Measurements from ENCODE around the gene CLMN.

CLMN gene

DNA sequence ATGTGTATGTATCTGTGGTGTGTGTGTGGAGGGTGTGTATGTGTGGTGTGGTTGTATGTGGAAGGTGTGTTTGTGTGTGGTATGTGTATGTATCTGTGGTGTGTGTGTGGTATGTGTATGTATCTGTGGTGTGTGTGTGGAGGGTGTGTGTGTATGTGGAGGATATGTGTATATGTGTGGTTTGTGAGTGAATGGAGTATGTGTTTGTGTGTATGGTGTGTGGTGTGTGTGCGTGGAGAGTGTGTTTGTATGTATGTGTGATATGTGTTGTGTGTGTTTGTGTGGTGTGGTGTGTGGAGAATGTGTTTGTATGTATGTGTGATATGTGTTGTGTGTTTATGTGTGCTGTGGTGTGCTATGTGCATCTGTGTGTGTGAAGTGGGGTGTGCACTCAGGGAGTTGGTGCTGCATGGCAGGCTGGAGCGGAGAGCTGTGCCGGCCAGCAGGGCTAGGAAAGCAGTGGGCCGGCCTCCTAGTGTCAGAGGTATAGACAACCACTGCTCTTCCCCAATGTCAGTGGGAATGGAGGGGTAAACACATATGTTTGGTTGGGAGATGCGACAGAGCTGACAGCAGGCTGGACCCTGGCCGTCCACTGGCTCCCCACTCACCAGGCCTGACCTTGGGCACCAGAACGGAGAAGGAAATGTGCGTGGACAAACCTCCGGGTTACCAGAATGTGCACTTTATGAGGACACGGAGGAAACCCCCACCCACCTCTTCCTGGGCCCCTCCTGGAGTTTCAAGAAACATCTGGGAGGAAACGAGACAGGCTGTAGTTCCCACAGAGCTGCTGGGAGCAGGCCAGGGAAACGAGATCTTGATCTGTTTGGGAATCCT lies 60.7 kb downstream of the CLMN start:
- H3K27ac ChIP-seq = peak overlapping the region in 5 of 11 experiments; percentile 3 to 39 (median 24); a peak in 6 of 22 replicates
- H3K4me2 ChIP-seq = peak overlapping the region; percentile 61 to 87 (median 68)
- no peaks in the 10 kb centered on the region for H3K27me3 ChIP-seq
- H3K4me1 ChIP-seq = peaks cover 14 to 49% (median 34%) of the 10 kb centered on the region in 10 experiments
- TF ChIP-seq Cebpa-rat (IDR thresholded peaks at IDR 0.05) = no peak
- H3K36me3 ChIP-seq = no peaks in the 10 kb centered on the region
- H3K4me3 ChIP-seq = no peak overlapping the region
- peaks cover 0 to 4% (median 0%) of the 10 kb centered on the region in 11 experiments; a peak in 1 of 22 replicates for H4K20me1 ChIP-seq
- peak overlapping the region in 4 of 11 experiments; percentile 0 to 33 (median 23); a peak in 3 of 22 replicates for H3K9ac ChIP-seq
- no peaks in the 10 kb centered on the region for H3K9me3 ChIP-seq (replicated peaks in 1 of 11)

- Histone ChIP-seq H3K4me1 (peaks cover 14 to 58% (median 39%) of the 10 kb centered on the region in 10 experiments), H3K9me3 (replicated peaks in 1 of 11) (no peaks in the 10 kb centered on the region)
Observed at GRCh38 chr14:95258156-95258555, 61.6 kb downstream of the CLMN start.

DNA sequence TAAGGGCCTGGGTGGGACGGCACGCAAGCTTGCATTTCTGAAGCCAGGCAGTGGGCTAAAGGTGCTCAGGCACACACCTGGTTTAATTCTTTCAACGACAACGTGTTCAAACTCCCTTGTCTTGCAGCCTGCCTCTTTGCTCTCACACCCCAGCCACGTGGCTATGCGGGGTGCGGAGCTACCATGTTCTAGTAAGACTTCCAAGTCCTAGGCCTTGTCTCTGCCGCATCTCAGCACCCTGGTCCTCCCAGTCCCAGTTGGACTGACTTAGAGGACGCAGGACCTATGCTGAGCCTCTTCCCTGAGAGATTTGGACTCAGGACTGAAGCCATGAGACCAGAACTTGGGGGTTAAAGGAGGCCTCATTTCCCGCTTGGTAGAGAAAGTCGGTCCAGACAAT lies 62.2 kb downstream of the CLMN start:
- Histone ChIP-seq H3K9ac (no peak overlapping the region), H4K20me1 (peaks cover 0 to 4% (median 0%) of the 10 kb centered on the region in 11 experiments; a peak in 1 of 22 replicates), H3K4me1 (peaks cover 14 to 62% (median 42%) of the 10 kb centered on the region in 10 experiments), H3K4me2 (no peak overlapping the region), H3K27me3 (no peaks in the 10 kb centered on the region), H3K36me3 (no peaks in the 10 kb centered on the region), H3K27ac (no peak overlapping the region), H3K4me3 (no peak overlapping the region), H3K9me3 (replicated peaks in 1 of 11) (no peaks in the 10 kb centered on the region)
- no peak for TF ChIP-seq Cebpa-rat (IDR thresholded peaks at IDR 0.05)

More at GRCh38 chr14:95258156-95258555, 61.6 kb downstream of the CLMN start:
- H3K27ac ChIP-seq = no peak overlapping the region
- no peaks in the 10 kb centered on the region for H3K36me3 ChIP-seq
- H3K4me2 ChIP-seq = peak overlapping the region in 4 of 11 experiments; percentile 65 to 87 (median 81); a peak in 2 of 22 replicates
- no peaks in the 10 kb centered on the region for H3K27me3 ChIP-seq
- no peak overlapping the region for H3K4me3 ChIP-seq
- TF ChIP-seq Cebpa-rat (IDR thresholded peaks at IDR 0.05) = no peak
- H3K9ac ChIP-seq = no peak overlapping the region
- H4K20me1 ChIP-seq = peaks cover 0 to 4% (median 0%) of the 10 kb centered on the region in 11 experiments; a peak in 1 of 22 replicates

- Histone ChIP-seq H3K4me3 (no peak overlapping the region), H3K4me2 (peak overlapping the region in 1 of 11 experiments; percentile 11; a peak in 1 of 22 replicates), H4K20me1 (peaks cover 0 to 4% (median 0%) of the 10 kb centered on the region in 11 experiments; a peak in 1 of 22 replicates), H3K27me3 (no peaks in the 10 kb centered on the region), H3K9ac (no peak overlapping the region), H3K4me1 (peaks cover 16 to 62% (median 43%) of the 10 kb centered on the region in 10 experiments), H3K9me3 (replicated peaks in 1 of 11) (no peaks in the 10 kb centered on the region), H3K27ac (no peak overlapping the region), H3K36me3 (no peaks in the 10 kb centered on the region)
- no peak for TF ChIP-seq Cebpa-rat (IDR thresholded peaks at IDR 0.05)
Observed at GRCh38 chr14:95256776-95257060, 63.0 kb downstream of the CLMN start.

GRCh38 chr14:95256002-95256775 lies 63.5 kb downstream of the CLMN start:
- H3K4me3 ChIP-seq = no peak overlapping the region
- no peak overlapping the region for H3K27ac ChIP-seq
- H3K4me2 ChIP-seq = peak overlapping the region in 3 of 11 experiments; percentile 11 to 52 (median 36); a peak in 6 of 22 replicates

DNA sequence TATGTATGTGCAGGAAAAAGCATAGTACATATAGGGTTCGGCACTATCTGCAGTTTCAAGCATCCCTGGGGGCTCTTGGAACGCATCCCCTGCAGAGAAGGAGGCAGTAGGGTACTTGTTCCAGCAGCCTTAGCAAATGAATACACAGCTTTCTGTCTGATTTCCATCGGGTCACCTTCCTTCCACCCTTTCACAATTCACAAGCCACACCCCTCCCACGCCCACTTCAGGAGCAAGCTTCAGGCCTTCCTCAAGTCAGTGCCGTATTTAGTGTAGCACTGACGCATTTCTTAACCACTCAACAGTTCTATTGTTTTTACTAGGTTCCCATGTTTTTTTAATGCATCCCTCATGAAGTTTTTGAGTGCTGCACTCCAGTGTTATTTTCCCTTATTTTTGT lies 64.2 kb downstream of the CLMN start:
- Histone ChIP-seq H4K20me1 (peaks cover 0 to 4% (median 0%) of the 10 kb centered on the region in 11 experiments; a peak in 1 of 22 replicates), H3K27ac (no peak overlapping the region), H3K4me3 (no peak overlapping the region), H3K4me2 (peak overlapping the region in 4 of 11 experiments; percentile 11 to 52 (median 30); a peak in 6 of 22 replicates), H3K4me1 (peaks cover 28 to 62% (median 48%) of the 10 kb centered on the region in 10 experiments), H3K9me3 (replicated peaks in 1 of 11) (no peaks in the 10 kb centered on the region), H3K27me3 (no peaks in the 10 kb centered on the region), H3K36me3 (no peaks in the 10 kb centered on the region), H3K9ac (no peak overlapping the region)
- TF ChIP-seq Cebpa-rat (IDR thresholded peaks at IDR 0.05) = no peak

More at GRCh38 chr14:95256002-95256775, 63.5 kb downstream of the CLMN start:
- Histone ChIP-seq H3K36me3 (no peaks in the 10 kb centered on the region), H3K4me1 (peaks cover 21 to 61% (median 44%) of the 10 kb centered on the region in 10 experiments), H3K9me3 (replicated peaks in 1 of 11) (no peaks in the 10 kb centered on the region), H4K20me1 (peaks cover 0 to 4% (median 0%) of the 10 kb centered on the region in 11 experiments; a peak in 1 of 22 replicates), H3K27me3 (no peaks in the 10 kb centered on the region), H3K9ac (no peak overlapping the region)
- no peak for TF ChIP-seq Cebpa-rat (IDR thresholded peaks at IDR 0.05)

DNA sequence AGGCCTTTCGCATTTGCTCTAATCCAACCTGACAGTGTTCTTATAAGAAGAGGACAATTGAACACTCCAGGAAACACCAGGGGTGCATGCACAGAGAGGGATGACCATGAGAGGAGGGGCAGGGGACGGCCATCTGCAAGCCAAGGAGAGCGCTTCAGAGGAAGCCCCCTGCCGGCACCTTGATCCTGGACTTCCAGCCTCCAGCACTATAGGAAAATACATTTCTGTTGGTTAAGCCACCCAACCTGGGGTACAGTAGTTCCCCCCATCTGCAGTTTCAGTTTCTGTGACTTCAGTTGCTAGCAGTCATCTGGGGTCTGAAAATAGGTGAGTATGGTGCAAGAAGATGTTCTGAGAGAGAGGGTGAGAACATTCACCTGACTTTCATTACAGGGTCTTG lies 64.7 kb downstream of the CLMN start:
- H3K4me2 ChIP-seq = peak overlapping the region in 5 of 11 experiments; percentile 7 to 52 (median 24); a peak in 2 of 22 replicates
- H3K4me1 ChIP-seq = peaks cover 33 to 62% (median 49%) of the 10 kb centered on the region in 10 experiments
- no peaks in the 10 kb centered on the region for H3K36me3 ChIP-seq
- TF ChIP-seq Cebpa-rat (IDR thresholded peaks at IDR 0.05) = no peak
- H3K4me3 ChIP-seq = no peak overlapping the region
- no peak overlapping the region for H3K27ac ChIP-seq
- H4K20me1 ChIP-seq = peaks cover 0 to 4% (median 0%) of the 10 kb centered on the region in 11 experiments; a peak in 1 of 22 replicates
- no peaks in the 10 kb centered on the region for H3K9me3 ChIP-seq (replicated peaks in 1 of 11)
- H3K27me3 ChIP-seq = no peaks in the 10 kb centered on the region
- H3K9ac ChIP-seq = no peak overlapping the region

- H3K9ac ChIP-seq = no peak overlapping the region
- no peak for TF ChIP-seq Cebpa-rat (IDR thresholded peaks at IDR 0.05)
Observed at GRCh38 chr14:95254288-95254687, 65.4 kb downstream of the CLMN start.

More at GRCh38 chr14:95254288-95254687, 65.4 kb downstream of the CLMN start:
- Histone ChIP-seq H3K27ac (no peak overlapping the region), H3K4me2 (no peak overlapping the region), H3K4me1 (peaks cover 27 to 62% (median 47%) of the 10 kb centered on the region in 10 experiments), H3K27me3 (no peaks in the 10 kb centered on the region), H3K9me3 (replicated peaks in 1 of 11) (no peaks in the 10 kb centered on the region), H3K4me3 (no peak overlapping the region), H3K36me3 (no peaks in the 10 kb centered on the region), H4K20me1 (no peaks in the 10 kb centered on the region)
